ENCODE measurements around the gene ST6GALNAC4.

ST6GALNAC4 gene

DNA sequence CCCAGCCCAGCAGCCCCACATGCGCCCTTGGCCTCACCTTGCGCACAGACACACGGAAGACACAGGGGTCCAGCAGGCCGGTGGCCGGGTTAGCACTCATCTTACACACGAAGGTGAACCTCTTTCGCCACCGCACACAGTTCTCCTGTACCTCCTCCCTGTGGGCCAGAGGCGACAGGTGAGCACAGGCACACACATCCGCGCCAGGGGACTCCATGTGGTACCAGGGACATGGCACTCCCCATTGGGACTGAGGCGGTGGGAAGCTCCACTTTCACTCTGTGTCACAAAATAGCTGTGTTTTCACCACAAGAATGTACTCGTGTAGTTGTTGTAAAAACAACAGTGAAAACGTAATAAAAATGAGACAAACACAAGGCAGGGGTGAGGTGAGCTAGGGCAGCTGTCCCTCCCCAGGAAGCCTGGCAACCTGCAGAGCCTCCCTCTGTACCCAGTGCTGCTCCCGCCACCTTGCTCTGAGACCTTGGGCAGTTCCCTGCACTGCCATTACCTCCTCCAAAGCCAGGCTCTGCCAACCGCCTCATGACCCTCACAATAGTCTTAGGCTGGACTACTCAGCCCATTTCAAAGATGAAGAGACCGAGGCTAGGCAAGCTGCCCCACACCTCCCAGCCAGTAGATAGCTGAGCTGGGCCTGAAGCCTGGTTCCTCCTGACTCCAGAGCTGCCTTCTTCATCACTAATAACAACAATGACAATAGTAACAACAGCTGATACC lies 37.1 kb upstream of the ST6GALNAC4 start:
- H3K4me3 ChIP-seq (ENCODE audit: low read depth, low read length) = no peak overlapping the region
- TF ChIP-seq, protein P1, sequence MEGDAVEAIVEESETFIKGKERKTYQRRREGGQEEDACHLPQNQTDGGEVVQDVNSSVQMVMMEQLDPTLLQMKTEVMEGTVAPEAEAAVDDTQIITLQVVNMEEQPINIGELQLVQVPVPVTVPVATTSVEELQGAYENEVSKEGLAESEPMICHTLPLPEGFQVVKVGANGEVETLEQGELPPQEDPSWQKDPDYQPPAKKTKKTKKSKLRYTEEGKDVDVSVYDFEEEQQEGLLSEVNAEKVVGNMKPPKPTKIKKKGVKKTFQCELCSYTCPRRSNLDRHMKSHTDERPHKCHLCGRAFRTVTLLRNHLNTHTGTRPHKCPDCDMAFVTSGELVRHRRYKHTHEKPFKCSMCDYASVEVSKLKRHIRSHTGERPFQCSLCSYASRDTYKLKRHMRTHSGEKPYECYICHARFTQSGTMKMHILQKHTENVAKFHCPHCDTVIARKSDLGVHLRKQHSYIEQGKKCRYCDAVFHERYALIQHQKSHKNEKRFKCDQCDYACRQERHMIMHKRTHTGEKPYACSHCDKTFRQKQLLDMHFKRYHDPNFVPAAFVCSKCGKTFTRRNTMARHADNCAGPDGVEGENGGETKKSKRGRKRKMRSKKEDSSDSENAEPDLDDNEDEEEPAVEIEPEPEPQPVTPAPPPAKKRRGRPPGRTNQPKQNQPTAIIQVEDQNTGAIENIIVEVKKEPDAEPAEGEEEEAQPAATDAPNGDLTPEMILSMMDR (IDR thresholded peaks at IDR 0.05; ENCODE audit: low read depth, low read length) = no peak

DNA sequence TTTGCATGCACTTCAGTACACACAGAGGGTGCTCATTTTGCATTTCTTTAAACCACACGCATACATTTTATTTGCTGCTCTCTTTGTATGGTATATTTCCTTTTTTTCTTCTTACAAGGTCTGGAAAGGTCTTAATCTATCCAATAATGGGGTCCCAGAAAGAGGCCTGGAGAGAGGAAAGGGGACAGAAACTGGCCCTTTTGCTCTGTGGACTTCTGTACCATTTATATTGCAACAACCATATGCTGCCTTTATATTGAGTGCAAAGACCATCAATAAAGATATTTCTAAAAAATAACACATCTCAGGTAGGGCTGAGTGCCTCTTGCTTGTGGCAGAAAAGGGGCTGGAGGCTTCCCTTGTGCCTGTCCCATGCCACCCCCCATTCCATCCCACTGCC lies 36.3 kb upstream of the ST6GALNAC4 start:
- TF ChIP-seq, protein P1 (IDR thresholded peaks at IDR 0.05; ENCODE audit: low read depth, low read length) = no peak
- H3K4me3 ChIP-seq (ENCODE audit: low read depth, low read length) = no peak overlapping the region

DNA sequence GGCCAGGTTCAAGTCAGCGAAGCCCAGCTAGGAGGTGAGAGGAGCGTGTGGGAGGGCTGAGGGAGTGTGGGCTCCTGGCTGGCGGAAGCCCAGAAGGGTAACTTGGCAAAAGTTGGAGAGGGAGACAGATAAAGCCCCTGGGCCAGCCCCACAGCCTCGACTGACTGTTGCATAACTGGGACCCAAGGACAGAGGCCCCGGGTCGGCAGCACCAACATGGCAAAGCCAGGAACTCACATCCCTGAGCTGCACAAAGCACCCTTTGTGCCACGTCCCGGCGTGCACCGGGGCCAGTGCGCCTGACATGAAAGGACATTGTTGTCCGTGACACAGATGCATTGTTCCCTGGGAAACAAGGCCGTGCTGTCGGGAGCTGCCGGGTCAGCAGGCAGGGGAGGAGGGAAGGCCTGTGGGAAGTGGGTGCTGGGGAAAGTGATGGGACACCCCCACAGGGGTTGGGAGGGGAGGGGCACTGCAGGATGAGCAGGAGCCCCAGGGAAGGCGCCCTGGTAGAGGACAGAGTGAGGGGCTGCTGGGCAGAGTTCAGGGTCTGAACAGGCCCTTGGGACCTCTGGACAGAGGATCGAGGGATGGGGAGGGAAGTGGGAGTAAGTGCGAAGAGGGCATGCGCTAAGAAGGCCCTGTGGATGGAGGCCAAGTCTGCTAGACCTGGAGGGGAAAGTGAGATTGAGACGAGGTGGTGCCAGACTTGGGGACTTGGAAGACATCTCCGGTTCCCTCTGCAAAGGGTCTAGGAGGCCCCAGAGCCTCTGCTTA lies 33.9 kb upstream of the ST6GALNAC4 start:
- no peak overlapping the region for H3K4me3 ChIP-seq (ENCODE audit: low read depth, low read length)
- TF ChIP-seq, protein P1 (IDR thresholded peaks at IDR 0.05; ENCODE audit: low read depth, low read length) = no peak

DNA sequence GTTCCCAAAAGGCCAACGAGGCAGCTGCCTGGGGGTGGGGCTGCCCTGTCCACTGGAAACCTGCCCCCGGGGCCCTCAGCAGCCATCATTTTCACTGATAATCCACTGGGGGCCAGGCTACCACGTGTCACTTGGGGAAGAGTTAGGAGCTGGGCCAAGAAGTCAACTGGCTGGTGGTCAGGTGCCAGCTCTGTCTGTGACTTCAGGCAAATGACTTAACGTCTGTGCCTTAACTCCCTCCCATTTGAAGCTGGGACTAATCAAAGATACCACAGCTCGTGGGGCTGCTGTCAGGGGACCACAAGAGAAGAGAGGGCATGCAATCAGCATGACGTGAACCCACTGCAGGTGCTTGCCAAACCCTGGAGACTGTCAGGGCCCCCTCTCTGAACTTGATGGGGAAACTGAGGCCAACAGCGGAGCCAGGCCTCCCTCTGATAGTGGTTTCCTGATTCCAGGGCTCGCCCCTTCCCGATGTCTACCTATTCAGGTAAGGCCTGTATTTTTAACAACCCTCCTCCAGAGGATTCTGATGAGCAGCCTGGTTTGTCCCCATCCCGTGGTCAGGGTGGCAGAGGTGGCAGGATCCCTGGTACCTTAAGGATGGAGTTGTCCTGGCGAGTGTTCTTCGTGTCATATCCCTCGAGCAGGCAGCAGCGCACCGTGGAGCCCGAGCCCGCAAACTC lies 33.1 kb upstream of the ST6GALNAC4 start:
- no peak overlapping the region for H3K4me3 ChIP-seq (ENCODE audit: low read depth, low read length)
- TF ChIP-seq, protein P1 (IDR thresholded peaks at IDR 0.05; ENCODE audit: low read depth, low read length) = no peak

DNA sequence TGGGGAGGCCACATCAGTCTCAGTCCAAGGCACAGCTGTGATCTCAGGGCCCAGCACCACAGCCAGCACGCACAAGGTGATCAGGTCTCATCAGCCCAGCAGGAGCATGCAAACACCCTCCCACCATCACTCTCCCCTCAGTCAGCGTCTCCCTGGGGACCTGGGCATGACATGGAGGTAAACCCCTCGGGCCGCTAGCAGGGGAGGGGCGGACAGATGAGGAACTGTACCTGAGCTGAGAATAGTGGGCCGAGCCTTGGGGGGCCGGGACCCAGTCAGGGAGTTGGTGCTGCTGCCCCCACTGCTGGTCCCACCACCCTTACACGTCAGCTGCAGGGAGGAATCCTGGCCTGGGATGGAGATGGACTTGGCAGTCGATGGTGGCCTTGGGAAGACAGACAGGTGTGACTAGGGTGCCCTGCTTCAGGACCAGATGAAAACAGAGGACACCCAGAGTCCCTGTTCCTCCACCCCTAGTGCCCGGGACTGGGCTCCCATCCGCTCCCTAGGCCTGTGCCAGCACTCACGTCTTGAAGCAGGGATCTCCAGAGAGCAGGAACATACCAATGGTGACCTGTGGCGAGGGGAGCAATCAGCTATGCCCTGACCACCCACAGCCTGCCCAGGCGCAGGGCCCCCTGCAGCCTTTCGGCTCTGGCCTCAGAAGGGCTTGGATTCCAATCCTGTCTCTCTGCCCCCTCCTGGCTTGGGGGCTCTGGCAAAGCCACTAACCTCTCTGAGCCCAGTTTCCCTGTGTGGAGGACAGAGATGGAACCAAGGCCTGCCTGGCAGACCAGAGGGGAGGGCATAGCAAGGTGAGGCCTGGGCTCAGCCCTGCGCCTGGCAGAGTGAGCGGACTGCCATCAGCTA lies 31.2 kb upstream of the ST6GALNAC4 start:
- no peak overlapping the region for H3K4me3 ChIP-seq (ENCODE audit: low read depth, low read length)
- TF ChIP-seq, protein P1 (IDR thresholded peaks at IDR 0.05; ENCODE audit: low read depth, low read length) = no peak

DNA sequence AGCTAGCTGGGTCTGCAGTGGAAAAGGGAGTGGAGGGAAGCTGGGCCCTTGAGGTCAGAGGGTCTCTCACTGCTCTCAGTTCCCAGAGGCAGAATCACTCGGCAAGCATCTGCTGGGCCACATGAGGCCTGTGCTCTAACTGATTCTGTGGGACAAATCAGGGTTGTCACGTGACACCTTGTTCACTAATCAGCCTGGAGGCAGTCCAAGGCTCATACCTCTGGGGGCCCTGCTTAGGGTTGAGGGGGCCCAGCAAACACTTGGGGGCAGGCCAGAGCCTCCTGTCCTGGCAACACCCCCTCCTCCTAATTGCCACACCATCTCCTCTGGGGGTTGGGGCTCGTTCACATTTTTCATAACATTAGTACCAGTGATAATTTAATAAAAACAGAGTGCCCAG lies 29.9 kb upstream of the ST6GALNAC4 start:
- TF ChIP-seq, protein P1 (IDR thresholded peaks at IDR 0.05; ENCODE audit: low read depth, low read length) = no peak
- no peak overlapping the region for H3K4me3 ChIP-seq (ENCODE audit: low read depth, low read length)
